ENCODE data around the gene RALB.
"Not testable (repeated sequence)": the region's sequence is repeated elsewhere in the genome, so short reads cannot be mapped to it uniquely, and the experiment has no call there.

RALB gene

DNA sequence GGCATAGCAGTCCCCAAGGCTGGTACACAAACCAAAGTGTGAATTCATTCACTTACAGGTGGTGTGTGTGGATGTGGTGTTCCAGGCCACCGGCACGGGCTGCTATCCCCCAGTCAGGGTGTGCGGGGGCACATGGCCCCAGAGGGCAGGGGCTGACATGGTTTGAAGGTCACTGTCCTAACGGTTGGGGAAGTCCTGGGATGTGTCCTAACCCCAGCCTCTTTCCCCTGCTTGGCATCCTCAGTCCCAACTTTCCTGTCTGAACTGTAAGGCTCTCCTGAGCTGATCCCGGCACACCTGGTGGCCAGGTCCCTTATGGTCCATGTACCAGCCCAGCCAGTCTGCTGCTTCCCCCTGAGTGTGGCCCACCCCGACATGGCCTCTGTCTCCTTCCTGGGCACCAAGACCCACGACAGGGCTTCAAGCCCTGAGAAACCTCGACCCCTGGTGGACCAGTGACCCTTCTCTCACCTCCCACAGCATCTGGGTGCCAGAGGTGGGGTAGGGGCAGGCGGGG is 27.0 kb upstream of the RALB start:
- DNase-seq, result no peak

GRCh38 chr2:120226316-120226715 is 26.3 kb upstream of the RALB start:
- DNase-seq, result no peak

DNA sequence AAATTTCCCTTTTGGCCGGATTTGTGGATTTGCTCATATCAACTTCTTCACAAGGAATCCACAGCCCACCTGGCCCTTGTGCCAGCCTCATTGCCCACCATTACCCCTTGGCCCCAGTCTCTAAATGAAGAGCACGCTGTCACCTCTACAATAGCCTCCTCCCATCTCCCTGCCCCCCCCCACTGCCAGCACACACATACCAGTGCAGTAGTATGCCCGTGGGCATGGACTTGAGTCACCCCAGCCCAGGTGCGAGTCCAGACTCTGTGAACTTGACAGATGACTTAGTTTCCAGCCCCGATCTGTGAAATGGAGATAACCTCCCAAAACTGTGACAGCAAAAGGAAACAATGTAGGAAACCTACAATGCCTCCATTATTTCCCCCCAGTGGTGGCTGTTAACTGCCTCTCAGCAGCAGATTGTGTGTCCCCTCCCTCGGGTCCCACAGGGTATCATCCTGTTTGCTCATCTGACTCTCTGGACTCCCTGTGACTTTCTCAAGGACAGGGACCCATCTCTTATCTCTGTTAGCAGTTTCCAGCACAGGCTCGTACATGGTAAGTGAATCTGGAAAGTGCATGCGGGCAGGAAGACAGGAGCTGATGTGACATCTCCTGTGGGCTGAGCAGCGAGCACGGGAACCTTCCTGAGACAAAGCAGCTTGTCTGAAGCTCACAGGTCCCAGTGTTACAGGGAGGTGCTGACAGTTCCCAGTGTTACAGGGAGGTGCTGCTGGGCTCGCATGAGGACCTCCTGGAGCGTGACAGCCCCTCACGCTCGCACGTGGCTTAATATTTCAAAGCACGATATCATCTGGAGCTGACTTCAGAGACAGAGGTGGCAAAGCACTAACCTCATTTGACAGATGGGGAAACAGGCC is 25.3 kb upstream of the RALB start:
- no peak for DNase-seq

DNA sequence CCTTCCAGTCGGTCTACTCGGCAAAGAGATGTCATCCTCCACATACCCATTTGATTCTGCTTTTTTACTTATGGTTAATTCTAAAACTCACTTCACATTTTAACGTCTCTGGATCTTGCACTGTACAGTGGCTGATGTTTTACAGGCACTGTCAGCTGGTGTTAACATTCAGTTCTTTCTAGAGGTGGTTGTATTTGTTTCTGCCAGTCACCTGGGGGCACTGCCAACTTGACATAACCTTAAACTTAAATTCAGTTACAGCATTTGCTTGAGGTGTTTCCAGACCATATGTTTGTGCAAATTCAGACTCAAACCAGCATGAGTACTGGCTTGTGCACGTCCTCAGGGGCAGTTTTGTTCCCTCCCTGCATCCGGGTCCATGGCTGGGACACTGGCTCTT is 24.1 kb upstream of the RALB start:
- DNase-seq, result no peak

DNA sequence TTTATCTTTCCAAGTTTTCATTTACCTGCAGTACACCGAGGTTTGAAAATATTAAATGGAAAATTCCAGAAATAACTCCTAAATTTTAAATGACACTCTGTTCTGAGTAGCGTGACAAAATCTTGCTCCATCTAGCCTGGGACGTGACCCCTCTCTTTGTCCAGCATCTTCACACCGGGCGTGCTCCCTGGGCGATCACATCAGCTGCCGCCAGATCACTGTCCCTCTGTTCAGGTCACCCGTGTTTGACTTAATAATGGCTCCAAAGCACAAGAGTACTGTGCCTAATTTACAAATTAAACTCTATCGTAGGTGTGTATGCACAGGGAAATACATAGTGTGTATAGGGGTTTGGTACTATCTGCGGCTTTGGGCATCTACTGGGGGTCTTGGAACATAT is 23.3 kb upstream of the RALB start:
- DNase-seq, result no peak

- DNase-seq, result no peak
These were observed 21.9 kb upstream of the RALB start for GRCh38 chr2:120230515-120231471.

DNA sequence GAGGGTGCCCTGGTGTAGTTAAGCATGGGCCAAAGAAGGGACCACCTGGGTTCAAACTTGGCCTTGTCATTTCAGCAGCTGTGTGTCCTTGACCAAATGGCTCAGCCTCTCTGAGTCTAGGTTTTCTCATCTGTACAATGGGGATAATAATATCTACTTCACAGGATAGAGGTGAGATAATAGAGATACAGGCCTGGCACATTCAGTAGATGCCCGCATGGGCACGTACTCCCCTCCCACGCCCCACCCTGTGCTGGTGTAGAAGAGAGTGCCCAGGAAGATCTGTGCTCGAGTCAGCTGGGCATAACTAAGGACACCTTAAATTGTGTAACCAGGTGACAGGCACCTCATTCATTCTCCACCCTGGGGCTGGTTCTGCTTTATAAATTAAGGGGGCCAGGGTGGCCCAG is 21.1 kb upstream of the RALB start:
- DNase-seq, result peak; percentile 42

DNA sequence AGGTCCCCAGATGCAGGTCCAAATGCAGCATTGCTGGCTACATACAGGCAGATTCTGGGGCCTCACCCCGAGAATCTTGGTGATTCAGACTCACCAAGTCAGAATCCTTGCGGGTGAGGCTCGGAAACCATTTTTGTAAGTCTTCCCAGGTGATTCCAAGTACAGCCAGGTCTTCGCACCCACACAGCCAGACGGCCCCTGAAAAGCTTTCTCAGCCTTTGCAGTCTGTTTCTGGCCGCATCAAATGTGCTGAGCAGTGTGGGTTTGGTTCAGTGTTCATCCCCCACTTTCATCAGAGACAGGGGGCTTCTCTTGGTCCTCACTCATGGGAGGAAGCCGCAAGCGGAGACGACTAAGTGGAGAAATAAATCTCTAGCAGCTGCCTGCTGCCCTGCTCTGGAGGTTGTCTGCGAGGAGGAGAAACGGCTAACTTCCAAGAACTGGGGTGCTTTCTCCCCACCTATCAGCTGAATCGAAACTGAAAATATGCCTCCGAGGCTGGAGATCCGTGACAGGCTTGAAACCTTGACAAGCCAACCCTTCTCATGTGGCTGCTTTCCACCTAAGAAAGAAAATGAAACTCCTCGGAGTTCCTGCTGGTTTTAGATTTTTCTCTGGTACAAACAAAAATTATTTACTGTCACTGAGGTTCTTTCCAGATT is 20.5 kb upstream of the RALB start:
- peak; percentile 42 for DNase-seq

DNA sequence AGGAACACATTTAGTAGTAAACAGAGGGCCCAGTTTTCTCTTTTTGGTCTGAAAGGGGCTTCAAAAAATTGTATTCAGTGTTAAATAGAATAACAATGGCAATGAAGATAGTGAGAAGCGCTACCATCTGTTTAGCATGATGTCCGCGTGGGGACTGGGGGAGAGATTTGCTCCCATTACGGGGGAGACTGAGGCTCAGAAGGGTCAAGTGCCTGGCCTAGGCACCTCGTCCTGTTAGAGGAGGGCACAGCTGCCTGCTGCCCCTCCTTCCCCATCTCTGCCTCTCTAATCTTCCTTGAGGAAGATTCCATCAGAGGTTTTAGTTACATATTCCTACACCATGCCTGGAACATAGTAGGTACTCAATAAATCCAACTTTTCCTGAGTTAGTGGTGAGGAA is 19.4 kb upstream of the RALB start:
- no peak for DNase-seq

GRCh38 chr2:120235158-120235557 is 17.5 kb upstream of the RALB start:
- not testable (repeated sequence) for DNase-seq

DNA sequence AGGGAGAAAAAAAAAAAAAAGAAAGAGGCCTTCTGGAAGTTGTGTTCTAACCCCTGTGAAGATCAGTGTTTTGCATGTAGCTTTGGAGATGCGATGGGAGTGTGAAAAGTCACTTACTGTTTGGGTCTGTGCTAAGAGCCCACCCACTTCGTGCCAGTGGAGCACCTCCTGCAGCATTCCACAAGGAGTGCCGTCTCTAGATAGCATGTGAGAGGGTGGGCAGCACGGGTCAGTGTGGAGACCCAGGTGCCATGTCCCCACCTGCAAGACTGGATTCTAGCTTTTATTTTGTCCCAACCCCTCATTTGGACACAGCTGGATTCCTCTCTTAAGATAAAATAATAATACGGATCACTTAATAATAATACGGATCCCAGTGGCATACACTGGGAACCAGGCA is 17.0 kb upstream of the RALB start:
- DNase-seq, result no peak

DNA sequence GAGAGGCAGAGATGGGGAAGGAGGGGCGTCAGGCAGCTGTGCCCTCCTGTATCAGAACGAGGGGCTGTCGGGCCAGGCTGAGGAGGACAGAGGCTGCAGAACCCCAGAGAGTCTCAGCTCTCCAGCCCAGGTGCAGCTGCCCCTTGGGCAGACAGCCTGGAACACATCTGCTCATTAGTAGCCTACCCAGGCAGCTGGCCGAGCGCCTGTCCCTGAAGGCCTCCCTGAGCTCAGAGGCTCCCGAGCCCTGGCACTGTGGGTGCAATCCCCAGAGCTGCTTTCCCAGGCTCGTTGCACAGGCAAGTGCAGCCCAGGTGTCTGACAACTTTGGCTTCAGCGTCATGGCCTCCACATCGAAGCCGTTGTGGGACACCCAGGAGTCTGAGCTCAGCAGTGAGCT is 16.3 kb upstream of the RALB start:
- DNase-seq, result no peak

- no peak for DNase-seq
These were observed 15.9 kb upstream of the RALB start for GRCh38 chr2:120236791-120237190.

GRCh38 chr2:120237491-120237902 is 15.2 kb upstream of the RALB start:
- DNase-seq, result no peak

GRCh38 chr2:120238728-120239487 is 13.7 kb upstream of the RALB start:
- no peak for DNase-seq

DNA sequence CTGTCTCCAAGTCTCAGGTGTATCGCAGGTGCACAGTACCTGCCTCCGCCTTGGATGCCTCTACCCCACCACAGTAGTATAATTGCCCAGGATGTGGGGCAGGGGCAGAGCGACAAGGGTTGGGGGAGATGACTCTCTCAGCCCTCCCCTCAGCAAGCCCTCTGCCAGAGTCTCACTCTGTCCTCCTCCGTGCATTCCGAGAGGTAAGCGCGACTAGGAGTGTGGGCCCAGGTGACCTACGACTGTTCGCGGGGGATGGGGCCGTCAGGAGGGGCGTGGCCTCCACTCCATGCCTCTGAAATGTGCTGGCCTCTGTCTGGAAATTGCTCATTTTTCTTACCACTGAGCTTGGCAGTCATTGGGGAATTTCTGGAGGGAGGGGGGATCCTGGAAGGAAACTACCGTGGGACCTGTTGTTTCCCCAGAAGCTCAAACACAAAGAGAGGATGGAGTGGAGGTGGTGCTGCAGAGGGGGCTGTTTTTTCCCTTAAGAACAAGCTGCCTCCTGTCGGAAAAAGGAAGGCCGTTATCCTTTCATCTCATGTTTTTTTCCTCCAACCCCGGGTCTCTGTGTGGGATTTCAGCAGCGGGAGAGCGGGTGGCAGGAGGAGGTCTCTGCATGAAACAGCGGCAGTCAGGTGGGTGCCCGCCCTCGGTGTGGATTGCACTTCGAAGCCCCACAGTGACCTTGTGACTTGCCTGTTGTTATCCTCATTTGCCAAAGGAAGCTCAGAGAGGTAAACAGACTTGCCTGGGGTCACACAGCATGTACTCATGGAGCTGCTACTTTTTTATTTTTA is 13.0 kb upstream of the RALB start:
- DNase-seq, result no peak

- DNase-seq, result no peak
These were observed 11.7 kb upstream of the RALB start for GRCh38 chr2:120240901-120241429.

GRCh38 chr2:120241684-120242083 is 11.0 kb upstream of the RALB start:
- DNase-seq, result no peak

DNA sequence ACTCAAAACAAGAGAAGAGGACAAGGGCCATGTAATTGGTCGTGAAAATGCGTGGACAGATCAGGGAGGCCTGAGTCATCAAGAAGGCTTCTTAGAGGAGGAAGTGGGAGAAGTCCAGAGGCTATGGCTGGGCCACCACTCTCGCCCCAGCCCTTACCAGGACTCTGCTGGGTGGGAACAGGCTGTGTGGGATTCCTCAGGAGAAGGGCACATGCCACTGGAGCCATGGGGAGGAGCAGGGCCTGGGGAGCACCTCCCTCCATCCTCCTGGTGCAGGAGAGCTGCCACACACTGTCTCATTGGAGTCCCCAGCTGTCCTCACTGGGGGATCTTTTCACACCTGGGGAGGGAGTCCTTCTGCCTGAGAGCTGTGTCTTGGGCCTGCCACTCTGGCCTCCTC is 9.4 kb upstream of the RALB start:
- DNase-seq, result no peak

GRCh38 chr2:120243875-120244553 is 8.6 kb upstream of the RALB start:
- no peak for DNase-seq
